GM20431 (cell line): ENCODE measurements around the gene NIN.

Experiments used
- in situ Hi-C: fragments of 300-500 bp; cut with MseI, MboI; formaldehyde crosslinking; loops from one replicate; pipeline ENCODE4 v1.15.0; 2020; ENCODE audit warnings: low sequenced_read_pairs; ENCODE audit not compliant: unreplicated experiment

The NIN gene

DNA sequence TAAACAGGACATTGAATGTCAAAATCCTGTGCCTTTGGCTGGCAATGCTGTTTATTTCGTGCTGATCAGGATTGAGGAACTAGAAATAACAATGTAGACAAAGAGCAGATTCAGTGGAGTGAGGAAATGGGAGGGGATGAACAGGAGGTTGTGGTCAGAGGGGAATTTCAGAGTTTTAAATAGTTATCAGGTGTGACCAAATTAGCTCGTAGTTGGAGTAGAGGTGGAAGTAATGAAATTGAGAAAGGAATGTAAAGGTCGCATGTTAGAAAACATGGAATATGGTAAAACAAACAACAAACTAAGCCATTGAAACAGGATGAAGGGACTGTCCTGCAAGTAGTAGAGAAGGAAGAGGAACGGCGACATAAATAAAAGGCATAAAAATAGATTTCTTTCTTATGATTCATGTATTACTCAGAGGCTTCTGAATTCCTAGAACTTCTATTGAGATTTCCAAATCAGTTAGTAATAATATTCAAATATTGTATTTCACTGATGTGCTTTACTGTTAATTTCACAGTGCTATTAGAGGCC lies 153.4 kb downstream of the NIN start:
- in situ Hi-C loops = no loop called here

GRCh38 chr14:50676814-50677516 lies 154.0 kb downstream of the NIN start:
- in situ Hi-C loops = no loop called here

- in situ Hi-C loops = no loop called here
Observed at GRCh38 chr14:50675597-50675996, 155.4 kb downstream of the NIN start.

GRCh38 chr14:50670866-50671256 lies 160.1 kb downstream of the NIN start:
- in situ Hi-C loops = no loop called here

- in situ Hi-C loops = no loop called here
Observed at GRCh38 chr14:50670196-50670865, 160.6 kb downstream of the NIN start.
